MM.1S (cell line): ENCODE data around the gene EPN2.

Experiments
- DNase-seq: peaks from one replicate; pipeline ENCODE4 v3.0.0-alpha.2; 2015
- H2AFZ ChIP-seq: fragments of 300-600 bp; sonication (generic); 2 replicates; pipeline ENCODE4 v1.6.0; 2016; ENCODE audit warnings: antibody characterized with exemption, low read length
- H3F3A ChIP-seq: fragments of 300-600 bp; sonication (generic); 2 replicates; pipeline ENCODE4 v1.6.1; 2016; ENCODE audit warnings: mild to moderate bottlenecking, antibody characterized with exemption, low read length, moderate library complexity, mixed read lengths; ENCODE audit not compliant: insufficient read depth
- H3K27ac ChIP-seq: fragments of 300-600 bp; sonication (generic); 2 replicates; pipeline ENCODE4 v1.5.1; 2016; ENCODE audit warnings: mild to moderate bottlenecking, low read length
- H3K27me3 ChIP-seq: fragments of 300-600 bp; sonication (generic); replicated peaks from 2 replicates; pipeline ENCODE4 v1.6.0; 2016; ENCODE audit warnings: low read length; ENCODE audit not compliant: insufficient read depth
- H3K36me3 ChIP-seq: fragments of 300-600 bp; sonication (generic); replicated peaks from 2 replicates; pipeline ENCODE4 v1.6.1; 2016; ENCODE audit warnings: mild to moderate bottlenecking, low read length, mixed read lengths; ENCODE audit not compliant: insufficient read depth
- H3K4me1 ChIP-seq: fragments of 300-600 bp; sonication (generic); 2 replicates; pipeline ENCODE4 v1.6.1; 2016; ENCODE audit warnings: low read length, mixed read lengths
- H3K4me2 ChIP-seq: fragments of 300-600 bp; sonication (generic); 2 replicates; pipeline ENCODE4 v1.6.0; 2016; ENCODE audit warnings: low read depth, low read length
- H3K4me3 ChIP-seq: fragments of 300-600 bp; sonication (generic); 2 replicates; pipeline ENCODE4 v1.5.1; 2016; ENCODE audit warnings: low read length, mixed read lengths
- H3K79me2 ChIP-seq: fragments of 300-600 bp; sonication (generic); 2 replicates; pipeline ENCODE4 v1.6.1; 2016; ENCODE audit warnings: mixed run types, low read length, mixed read lengths
- H3K9ac ChIP-seq: fragments of 300-600 bp; sonication (generic); 2 replicates; pipeline ENCODE4 v1.6.1; 2016; ENCODE audit warnings: low read length, mixed read lengths
- H3K9me2 ChIP-seq: fragments of 300-600 bp; sonication (generic); replicated peaks from 2 replicates; pipeline ENCODE4 v1.6.1; 2016; ENCODE audit warnings: mild to moderate bottlenecking, low read length, mixed read lengths; ENCODE audit not compliant: insufficient read depth
- H3K9me3 ChIP-seq: fragments of 300-600 bp; sonication (generic); replicated peaks from 2 replicates; pipeline ENCODE4 v1.6.1; 2016; ENCODE audit warnings: mild to moderate bottlenecking, low read length, mixed read lengths; ENCODE audit not compliant: insufficient read depth
- H4K20me1 ChIP-seq: fragments of 300-600 bp; sonication (generic); 2 replicates; pipeline ENCODE4 v1.6.1; 2016; ENCODE audit warnings: mild to moderate bottlenecking, low read length, moderate library complexity, mixed read lengths; ENCODE audit not compliant: insufficient read depth
- EZH2 ChIP-seq: fragments of 300-600 bp; sonication (generic); optimal IDR thresholded peaks from 2 replicates; pipeline ENCODE3; 2017; ENCODE audit warnings: low read depth, mild to moderate bottlenecking, antibody characterized with exemption, low read length, mixed read lengths
- EZH2phosphoT487 ChIP-seq: fragments of 300-600 bp; sonication (generic); IDR thresholded peaks from 2 replicates; pipeline ENCODE4 v1.6.1; 2018; ENCODE audit warnings: antibody characterized with exemption, low read length
- TF ChIP-seq, protein P1 (sequence below): fragments of 300-600 bp; sonication (generic); IDR thresholded peaks from 2 replicates; pipeline ENCODE4 v1.5.1; 2016; ENCODE audit warnings: antibody characterized with exemption, low read length, mixed read lengths

The EPN2 gene

DNA sequence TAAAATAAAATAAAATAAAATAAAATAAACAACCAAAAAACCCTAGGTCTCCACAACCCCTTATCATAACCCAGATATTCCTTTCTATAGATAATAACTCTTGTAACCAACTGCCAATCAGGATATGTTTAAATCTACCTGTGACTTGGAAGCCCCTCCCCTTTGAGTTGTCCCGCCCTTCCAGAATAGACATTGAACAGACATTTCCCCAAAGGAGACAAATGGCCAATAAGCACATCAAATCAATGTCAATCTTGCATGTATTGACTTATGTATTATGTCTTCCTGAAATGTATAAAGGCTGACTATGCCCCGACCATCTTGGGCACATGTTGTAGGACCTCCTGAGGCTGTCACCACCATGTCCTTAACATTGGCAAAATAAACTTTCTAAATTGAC lies 139.6 kb downstream of the EPN2 start:
- Histone ChIP-seq H3K9ac (peak overlapping the region; percentile 75; the same call in 1 of the 2 replicates), H3K27ac (peak overlapping the region; percentile 88; the same call in 1 of the 2 replicates), H3F3A (peaks cover 12% of the 10 kb centered on the region)

GRCh38 chr17:19377602-19378415 lies 140.6 kb downstream of the EPN2 start:
- no peaks in the 10 kb centered on the region for H3K9me3 ChIP-seq
- peaks cover 12% of the 10 kb centered on the region for H3F3A ChIP-seq
- no peaks in the 10 kb centered on the region for H3K27me3 ChIP-seq
- DNase-seq, result peak; percentile 98
- peaks cover 12% of the 10 kb centered on the region for H3K79me2 ChIP-seq
- H3K4me3 ChIP-seq, result peak overlapping the region; percentile 97
- peak overlapping the region; percentile 57 for H2AFZ ChIP-seq
- peak overlapping the region; percentile 88 for H3K27ac ChIP-seq
- no peaks in the 10 kb centered on the region for H4K20me1 ChIP-seq
- TF ChIP-seq EZH2phosphoT487, result no peak
- TF ChIP-seq EZH2, result no peak
- TF ChIP-seq, protein P1, sequence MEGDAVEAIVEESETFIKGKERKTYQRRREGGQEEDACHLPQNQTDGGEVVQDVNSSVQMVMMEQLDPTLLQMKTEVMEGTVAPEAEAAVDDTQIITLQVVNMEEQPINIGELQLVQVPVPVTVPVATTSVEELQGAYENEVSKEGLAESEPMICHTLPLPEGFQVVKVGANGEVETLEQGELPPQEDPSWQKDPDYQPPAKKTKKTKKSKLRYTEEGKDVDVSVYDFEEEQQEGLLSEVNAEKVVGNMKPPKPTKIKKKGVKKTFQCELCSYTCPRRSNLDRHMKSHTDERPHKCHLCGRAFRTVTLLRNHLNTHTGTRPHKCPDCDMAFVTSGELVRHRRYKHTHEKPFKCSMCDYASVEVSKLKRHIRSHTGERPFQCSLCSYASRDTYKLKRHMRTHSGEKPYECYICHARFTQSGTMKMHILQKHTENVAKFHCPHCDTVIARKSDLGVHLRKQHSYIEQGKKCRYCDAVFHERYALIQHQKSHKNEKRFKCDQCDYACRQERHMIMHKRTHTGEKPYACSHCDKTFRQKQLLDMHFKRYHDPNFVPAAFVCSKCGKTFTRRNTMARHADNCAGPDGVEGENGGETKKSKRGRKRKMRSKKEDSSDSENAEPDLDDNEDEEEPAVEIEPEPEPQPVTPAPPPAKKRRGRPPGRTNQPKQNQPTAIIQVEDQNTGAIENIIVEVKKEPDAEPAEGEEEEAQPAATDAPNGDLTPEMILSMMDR, result no peak
- H3K36me3 ChIP-seq, result no peaks in the 10 kb centered on the region
- H3K9me2 ChIP-seq, result no peaks in the 10 kb centered on the region
- peak overlapping the region; percentile 75 for H3K9ac ChIP-seq
- H3K4me2 ChIP-seq, result peak overlapping the region; percentile 71
- no peaks in the 10 kb centered on the region; the same call in 1 of the 2 replicates for H3K4me1 ChIP-seq

More for the DNA sequence above, 139.6 kb downstream of the EPN2 start:
- H3K9me2 ChIP-seq, result no peaks in the 10 kb centered on the region
- DNase-seq, result peak; percentile 28
- H2AFZ ChIP-seq, result peak overlapping the region; percentile 57
- no peaks in the 10 kb centered on the region for H4K20me1 ChIP-seq
- H3K4me2 ChIP-seq, result peak overlapping the region; percentile 71
- no peaks in the 10 kb centered on the region; the same call in 1 of the 2 replicates for H3K4me1 ChIP-seq
- H3K27me3 ChIP-seq, result no peaks in the 10 kb centered on the region
- H3K36me3 ChIP-seq, result no peaks in the 10 kb centered on the region
- TF ChIP-seq, protein P1, result no peak
- no peak for TF ChIP-seq EZH2
- peaks cover 12% of the 10 kb centered on the region for H3K79me2 ChIP-seq
- no peaks in the 10 kb centered on the region for H3K9me3 ChIP-seq
- peak overlapping the region; percentile 73 for H3K4me3 ChIP-seq

GRCh38 chr17:19378416-19379360 lies 141.5 kb downstream of the EPN2 start, which contains the start of gene MAPK7:
TSS of gene MAPK7 (plus strand) at chr17:19378498. CDS start at chr17:19378901, 403 bp downstream.
- Histone ChIP-seq H3K4me3 (peak within 1 kb of the TSS; percentile 97), H3K27me3 (no peaks in the 10 kb centered on the region), H3K9ac (peak within 1 kb of the TSS; percentile 75), H3K9me3 (no peaks in the 10 kb centered on the region), H3K4me1 (no peaks in the 10 kb centered on the region; the same call in 1 of the 2 replicates), H3K36me3 (no peaks in the 10 kb centered on the region), H2AFZ (peak within 1 kb of the TSS; percentile 76), H3K9me2 (no peaks in the 10 kb centered on the region), H4K20me1 (no peaks in the 10 kb centered on the region), H3F3A (peaks cover 12% of the 10 kb centered on the region), H3K4me2 (peak within 1 kb of the TSS; percentile 77), H3K79me2 (peaks cover 12% of the 10 kb centered on the region), H3K27ac (peak within 1 kb of the TSS; percentile 88)
- DNase-seq, result no peak
- no peak for TF ChIP-seq EZH2phosphoT487
- TF ChIP-seq EZH2, result no peak
- TF ChIP-seq, protein P1, result no peak
